Measurements from ENCODE around the gene LPP. TPM values are rescaled to one million over a fixed set of nuclear protein-coding genes. Genes with fewer than 3 reads are reported as not detected.

The LPP gene
- total and polyA plus RNA-seq, 2 donors (not counting 1 experiment from before 2014, with no cell fraction given): 7.6 to 81.7 TPM

- Mint-ChIP-seq H3K4me1 (peaks cover 11% of the 10 kb centered on the region), H3K9me3 (ENCODE audit: insufficient read depth) (no peaks in the 10 kb centered on the region), H3K4me3 (peak overlapping the region; percentile 38), H3K27ac (no peak overlapping the region), H3K27me3 (no peaks in the 10 kb centered on the region)
- Histone ChIP-seq H3K27me3 (replicated peaks in 1 of 4; ENCODE audit: control extremely low read depth in 1 of 4, control insufficient read depth in 3 of 4, insufficient read depth in 4 of 4, low read length in 3 of 4) (no peaks in the 10 kb centered on the region), H3K9ac (ENCODE audit: low read length) (no peak overlapping the region), H3K4me2 (replicated peaks; ENCODE audit: low read depth, low read length, poor library complexity, severe bottlenecking) (peak overlapping the region; percentile 25), H4K20me1 (ENCODE audit: control insufficient read depth, insufficient read depth, low read length, poor library complexity, severe bottlenecking) (no peaks in the 10 kb centered on the region), H3K36me3 (replicated peaks in 1 of 2; ENCODE audit: control extremely low read depth in 1 of 2, control insufficient read depth in 1 of 2, extremely low read depth in 1 of 2, insufficient read depth in 2 of 2, low read length in 1 of 2) (no peaks in the 10 kb centered on the region), H2AFZ (ENCODE audit: insufficient read depth, low read depth, low read length, poor library complexity, severe bottlenecking) (no peak overlapping the region), H3K4me1 (ENCODE audit: control insufficient read depth in 2 of 2, insufficient read depth in 2 of 2, low read length in 2 of 2) (peaks cover 0 to 10% of the 10 kb centered on the region in 2 donors), H3K79me2 (ENCODE audit: control insufficient read depth, insufficient read depth, low read length) (peaks cover 5% of the 10 kb centered on the region), H3K9me3 (ENCODE audit: control extremely low read depth in 1 of 3, control insufficient read depth in 2 of 3, insufficient read depth in 1 of 3, low read length in 2 of 3) (peaks cover 0 to 2% (median 0%) of the 10 kb centered on the region in 3 donors), H3K27ac (ENCODE audit: low read length in 2 of 2) (no peak overlapping the region), H3K4me3 (ENCODE audit: control extremely low read depth in 1 of 5, extremely low read depth in 1 of 5, insufficient read depth in 1 of 5, low read depth in 2 of 5, low read length in 4 of 5) (no peak overlapping the region)
- TF ChIP-seq CTCF (IDR thresholded peaks at IDR 0.05): no peak
- no peak for TF ChIP-seq EZH2 (IDR thresholded peaks at IDR 0.05; ENCODE audit: borderline replicate concordance, insufficient read depth, low read depth, low read length, poor library complexity, severe bottlenecking)
- intact Hi-C loops (cut with micrococcal nuclease): no loop called here
- no peak for ATAC-seq (ENCODE audit: low read depth)
- no peak for DNase-seq
- ChIA-PET POLR2A (interaction anchor here (0.5 kb wide), 1 partner anchor 25 kb away, joined by 4 read pairs; no protein-coding TSS in a partner anchor), CTCF (interaction anchor here (1.2 to 1.5 kb wide), 2 partner anchors 10 to 933 kb away, joined by 3 to 4 read pairs; no protein-coding TSS in a partner anchor)
- WGBS (ENCODE audit: insufficient coverage): 42% methylated on average over 2 of the region's 4 CpGs
Measured at GRCh38 chr3:188671971-188672370, 518.0 kb downstream of the LPP start.

GRCh38 chr3:188672840-188673239, 518.9 kb downstream of the LPP start:
- H4K20me1 ChIP-seq (ENCODE audit: control insufficient read depth, insufficient read depth, low read length, poor library complexity, severe bottlenecking): no peaks in the 10 kb centered on the region
- H3K79me2 ChIP-seq (ENCODE audit: control insufficient read depth, insufficient read depth, low read length): peaks cover 5% of the 10 kb centered on the region
- no peak overlapping the region for H3K4me2 ChIP-seq (replicated peaks; ENCODE audit: low read depth, low read length, poor library complexity, severe bottlenecking)
- H3K27ac Mint-ChIP-seq: no peak overlapping the region
- H3K27ac ChIP-seq (ENCODE audit: low read length in 2 of 2): no peak overlapping the region
- H3K4me1 Mint-ChIP-seq: peaks cover 11% of the 10 kb centered on the region
- ChIA-PET POLR2A (no interaction called here), CTCF (interaction anchor here (1.2 to 1.5 kb wide), 3 partner anchors 10 to 934 kb away, joined by 3 to 5 read pairs (median 4); no protein-coding TSS in a partner anchor)
- no peak for ATAC-seq (ENCODE audit: low read depth)
- H3K9ac ChIP-seq (ENCODE audit: low read length): no peak overlapping the region
- intact Hi-C loops (cut with micrococcal nuclease): no loop called here
- no peak overlapping the region for H2AFZ ChIP-seq (ENCODE audit: insufficient read depth, low read depth, low read length, poor library complexity, severe bottlenecking)
- no CpG with 5 or more reads among the region's 4 CpGs for WGBS (ENCODE audit: insufficient coverage)
- H3K36me3 ChIP-seq (replicated peaks in 1 of 2; ENCODE audit: control extremely low read depth in 1 of 2, control insufficient read depth in 1 of 2, extremely low read depth in 1 of 2, insufficient read depth in 2 of 2, low read length in 1 of 2): no peaks in the 10 kb centered on the region
- H3K4me3 ChIP-seq (ENCODE audit: control extremely low read depth in 1 of 5, extremely low read depth in 1 of 5, insufficient read depth in 1 of 5, low read depth in 2 of 5, low read length in 4 of 5): no peak overlapping the region
- no peaks in the 10 kb centered on the region for H3K9me3 Mint-ChIP-seq (ENCODE audit: insufficient read depth)
- peaks cover 0 to 10% of the 10 kb centered on the region in 2 donors for H3K4me1 ChIP-seq (ENCODE audit: control insufficient read depth in 2 of 2, insufficient read depth in 2 of 2, low read length in 2 of 2)
- H3K4me3 Mint-ChIP-seq: no peak overlapping the region
- H3K27me3 Mint-ChIP-seq: no peaks in the 10 kb centered on the region
- peaks cover 0 to 2% (median 0%) of the 10 kb centered on the region in 3 donors for H3K9me3 ChIP-seq (ENCODE audit: control extremely low read depth in 1 of 3, control insufficient read depth in 2 of 3, insufficient read depth in 1 of 3, low read length in 2 of 3)
- no peak for DNase-seq
- no peak for TF ChIP-seq CTCF (IDR thresholded peaks at IDR 0.05)
- no peak for TF ChIP-seq EZH2 (IDR thresholded peaks at IDR 0.05; ENCODE audit: borderline replicate concordance, insufficient read depth, low read depth, low read length, poor library complexity, severe bottlenecking)
- no peaks in the 10 kb centered on the region for H3K27me3 ChIP-seq (replicated peaks in 1 of 4; ENCODE audit: control extremely low read depth in 1 of 4, control insufficient read depth in 3 of 4, insufficient read depth in 4 of 4, low read length in 3 of 4)
